Stimulated activated CD4-positive, alpha-beta T cell treated with anti-CD3 and anti-CD28 coated beads, Interleukin-12 subunit alpha, Interleukin-12 subunit beta, amount 100 ng/mL, for 24 hours (primary cell): ENCODE measurements around the gene TCF3.

Experiments
- DNase-seq, 2 experiments: peaks; one replicate each; pipeline ENCODE4 v3.0.0-alpha.2; 2020; ENCODE audit warnings: low read depth in 2 of 2

TCF3 gene

GRCh38 chr19:1580957-1581356 is 71.5 kb downstream of the TCF3 start:
- DNase-seq: no peak

- DNase-seq: no peak
These were observed 72.0 kb downstream of the TCF3 start for GRCh38 chr19:1580382-1580781.

GRCh38 chr19:1579222-1579621 is 73.2 kb downstream of the TCF3 start:
- DNase-seq: no peak

GRCh38 chr19:1577929-1578618 is 74.3 kb downstream of the TCF3 start:
- no peak for DNase-seq

GRCh38 chr19:1577090-1577928 is 75.1 kb downstream of the TCF3 start:
- no peak for DNase-seq

- no peak for DNase-seq
These were observed 75.9 kb downstream of the TCF3 start for GRCh38 chr19:1576242-1577089.

- DNase-seq: no peak
These were observed 76.8 kb downstream of the TCF3 start for GRCh38 chr19:1575323-1576241.

- no peak for DNase-seq
These were observed 77.9 kb downstream of the TCF3 start for GRCh38 chr19:1574354-1575136.

GRCh38 chr19:1572795-1573194 is 79.6 kb downstream of the TCF3 start:
- no peak for DNase-seq

- DNase-seq: no peak
These were observed 81.1 kb downstream of the TCF3 start for GRCh38 chr19:1571358-1571757.

GRCh38 chr19:1570836-1571235 is 81.6 kb downstream of the TCF3 start:
- no peak for DNase-seq

- DNase-seq: no peak
These were observed 82.4 kb downstream of the TCF3 start for GRCh38 chr19:1569997-1570396.

GRCh38 chr19:1568320-1569019 is 83.9 kb downstream of the TCF3 start, which contains the start of gene MEX3D:
Gene MEX3D, minus strand, starts transcription at chr19:1568325. Its CDS starts 267 bp downstream, at chr19:1568058.
- peak; percentile 57 to 70 for DNase-seq

- DNase-seq: no peak
These were observed 84.6 kb downstream of the TCF3 start for GRCh38 chr19:1567848-1568227.

- DNase-seq: no peak
These were observed 85.1 kb downstream of the TCF3 start for GRCh38 chr19:1567116-1567847.

GRCh38 chr19:1566392-1567115 is 85.9 kb downstream of the TCF3 start:
- DNase-seq: no peak

GRCh38 chr19:1563251-1563650 is 89.2 kb downstream of the TCF3 start:
- no peak for DNase-seq

GRCh38 chr19:1561236-1561842 is 91.1 kb downstream of the TCF3 start:
- DNase-seq: no peak
